ENCODE data around the gene GALNT15. TPM values are rescaled to one million over a fixed set of nuclear protein-coding genes. Genes with fewer than 3 reads are reported as not detected.

GALNT15 gene
- total RNA-seq, 3 donors from 2014 or later, result 68.5 to 492 (median 215) TPM

- no peaks in the 10 kb centered on the region for H3K9me3 ChIP-seq
- no peak for DNase-seq (ENCODE audit: low spot score in 2 of 2)
- no peaks in the 10 kb centered on the region for H3K27me3 ChIP-seq
- H3K4me1 ChIP-seq, result no peaks in the 10 kb centered on the region
- H3K36me3 ChIP-seq, result no peaks in the 10 kb centered on the region
- intact Hi-C loops (cut with DNase I; ENCODE audit: low total_unique reads), result no loop called here
- TF ChIP-seq CTCF (IDR thresholded peaks at IDR 0.05) (no peak), POLR2AphosphoS5 (IDR thresholded peaks at IDR 0.05) (peak in 2 of 3 donors; percentile 21 to 48)
- peak overlapping the region in 1 of 2 donors; percentile 48 for H3K27ac ChIP-seq
- H3K4me3 ChIP-seq, result no peak overlapping the region
Measured at GRCh38 chr3:16183601-16184270, 9.3 kb downstream of the GALNT15 start.

- H3K27me3 ChIP-seq, result no peaks in the 10 kb centered on the region
- H3K36me3 ChIP-seq, result no peaks in the 10 kb centered on the region
- intact Hi-C loops (cut with DNase I; ENCODE audit: low total_unique reads), result no loop called here
- H3K9me3 ChIP-seq, result no peaks in the 10 kb centered on the region
- no peaks in the 10 kb centered on the region for H3K4me1 ChIP-seq
- no peak for DNase-seq (ENCODE audit: low spot score in 2 of 2)
- TF ChIP-seq CTCF (IDR thresholded peaks at IDR 0.05) (no peak), POLR2AphosphoS5 (IDR thresholded peaks at IDR 0.05) (no peak), POLR2A (IDR thresholded peaks at IDR 0.05) (no peak)
- H3K27ac ChIP-seq, result no peak overlapping the region
- no peak overlapping the region for H3K4me3 ChIP-seq
Measured at GRCh38 chr3:16186086-16186485, 11.6 kb downstream of the GALNT15 start.

GRCh38 chr3:16186565-16186964 lies 12.1 kb downstream of the GALNT15 start:
- Histone ChIP-seq H3K4me1 (no peaks in the 10 kb centered on the region), H3K9me3 (no peaks in the 10 kb centered on the region), H3K36me3 (no peaks in the 10 kb centered on the region), H3K4me3 (no peak overlapping the region), H3K27ac (no peak overlapping the region), H3K27me3 (no peaks in the 10 kb centered on the region)
- DNase-seq (ENCODE audit: low spot score in 2 of 2), result no peak
- intact Hi-C loops (cut with DNase I; ENCODE audit: low total_unique reads), result no loop called here
- TF ChIP-seq POLR2A (IDR thresholded peaks at IDR 0.05) (no peak), POLR2AphosphoS5 (IDR thresholded peaks at IDR 0.05) (no peak), CTCF (IDR thresholded peaks at IDR 0.05) (no peak)

GRCh38 chr3:16187213-16187790 lies 12.8 kb downstream of the GALNT15 start:
- H3K27me3 ChIP-seq, result no peaks in the 10 kb centered on the region
- H3K9me3 ChIP-seq, result no peaks in the 10 kb centered on the region
- no peak for DNase-seq (ENCODE audit: low spot score in 2 of 2)
- intact Hi-C loops (cut with DNase I; ENCODE audit: low total_unique reads), result no loop called here
- TF ChIP-seq POLR2A (IDR thresholded peaks at IDR 0.05), result no peak
- TF ChIP-seq CTCF (IDR thresholded peaks at IDR 0.05), result no peak
- no peak for TF ChIP-seq POLR2AphosphoS5 (IDR thresholded peaks at IDR 0.05)
- no peaks in the 10 kb centered on the region for H3K4me1 ChIP-seq
- H3K4me3 ChIP-seq, result no peak overlapping the region
- H3K36me3 ChIP-seq, result no peaks in the 10 kb centered on the region
- no peak overlapping the region for H3K27ac ChIP-seq

- H3K36me3 ChIP-seq, result no peaks in the 10 kb centered on the region
- TF ChIP-seq POLR2AphosphoS5 (IDR thresholded peaks at IDR 0.05) (no peak), POLR2A (IDR thresholded peaks at IDR 0.05) (no peak), CTCF (IDR thresholded peaks at IDR 0.05) (no peak)
- H3K27me3 ChIP-seq, result no peaks in the 10 kb centered on the region
- no peaks in the 10 kb centered on the region for H3K9me3 ChIP-seq
- no peaks in the 10 kb centered on the region for H3K4me1 ChIP-seq
- no peak overlapping the region for H3K27ac ChIP-seq
- intact Hi-C loops (cut with DNase I; ENCODE audit: low total_unique reads), result no loop called here
- no peak overlapping the region for H3K4me3 ChIP-seq
- no peak for DNase-seq (ENCODE audit: low spot score in 2 of 2)
Measured at GRCh38 chr3:16188071-16188470, 13.6 kb downstream of the GALNT15 start.

Data from breast epithelium (tissue), 4 donors.